CD4-positive, alpha-beta T cell (primary cell): ENCODE data around the gene TNRC6B. TPM values are rescaled to one million over a fixed set of nuclear protein-coding genes. Genes with fewer than 3 reads are reported as not detected.
"Not testable (repeated sequence)": the region's sequence is repeated elsewhere in the genome, so short reads cannot be mapped to it uniquely, and the experiment has no call there.

ENCODE experiments used
- ATAC-seq: fragments of 200-7000 bp; cut with Tn5 transposase; one replicate; pipeline ENCODE4 v1.10.0; 2022; ENCODE audit warnings: mild to moderate bottlenecking; ENCODE audit not compliant: poor library complexity
- CTCF ChIA-PET: fragments of 350-600 bp; sonication (Branson Sonifier 250); formaldehyde crosslinking; loops from one replicate; lab custom pipeline; 2021; ENCODE audit warnings: antibody characterized with exemption, inconsistent platforms; lab: Charles Lee
- POLR2A ChIA-PET: fragments of 350-600 bp; sonication (Branson Sonifier 250); formaldehyde crosslinking; loops from one replicate; lab custom pipeline; 2021; ENCODE audit warnings: antibody characterized with exemption, inconsistent platforms; lab: Charles Lee
- DNase-seq, 14 experiments: peaks; one replicate each; pipeline ENCODE4 v3.0.0-alpha.2; 2013 to 2020; ENCODE audit warnings: mixed read lengths in 2 of 14
- H3K27ac ChIP-seq, 2 donors: one replicate each; pipeline versions ENCODE4 v1.5.1 to v1.7.0; 2013; ENCODE audit warnings: low read length in 2 of 2, low read depth in 1 of 2, mild to moderate bottlenecking in 1 of 2
- H3K27me3 ChIP-seq, 2 experiments: 1 replicate in 1 of 2; 2 replicates in 1 of 2; pipeline versions ENCODE4 v1.6.1 to v1.7.0; 2013; ENCODE audit warnings: low read length in 2 of 2, control low read depth in 1 of 2, mild to moderate bottlenecking in 1 of 2, moderate library complexity in 1 of 2; ENCODE audit not compliant: insufficient read depth in 2 of 2, control insufficient read depth in 1 of 2
- H3K36me3 ChIP-seq: one replicate; pipeline ENCODE4 v1.6.1; 2013; ENCODE audit warnings: low read length, control low read depth; ENCODE audit not compliant: insufficient read depth
- H3K4me1 ChIP-seq: one replicate; pipeline ENCODE4 v1.6.1; 2013; ENCODE audit warnings: low read length, control low read depth; ENCODE audit not compliant: insufficient read depth
- H3K4me3 ChIP-seq: one replicate; pipeline ENCODE4 v1.5.1; 2013; ENCODE audit warnings: mild to moderate bottlenecking, low read length, moderate library complexity
- H3K9me3 ChIP-seq, 2 experiments: 1 replicate in 1 of 2; 2 replicates in 1 of 2; pipeline versions ENCODE4 v1.6.1 to v1.7.0; 2013; ENCODE audit warnings: low read length in 2 of 2, mild to moderate bottlenecking in 2 of 2, control low read depth in 1 of 2, moderate library complexity in 1 of 2; ENCODE audit not compliant: control insufficient read depth in 1 of 2, insufficient read depth in 1 of 2
- H3K27ac Mint-ChIP-seq: one replicate; pipeline ENCODE4 v1.8.0; 2020; ENCODE audit warnings: mixed read lengths
- H3K27me3 Mint-ChIP-seq: one replicate; pipeline ENCODE4 v1.8.0; 2021; ENCODE audit warnings: mixed read lengths
- H3K36me3 Mint-ChIP-seq: one replicate; pipeline ENCODE4 v1.8.0; 2021; ENCODE audit warnings: low read depth, mixed read lengths
- H3K4me1 Mint-ChIP-seq: one replicate; pipeline ENCODE4 v1.8.0; 2021; ENCODE audit warnings: low read depth, mixed read lengths
- H3K4me3 Mint-ChIP-seq: one replicate; pipeline ENCODE4 v1.8.0; 2020; ENCODE audit warnings: mild to moderate bottlenecking, mixed read lengths
- H3K9me3 Mint-ChIP-seq: one replicate; pipeline ENCODE4 v1.8.0; 2020; ENCODE audit warnings: mixed read lengths
- intact Hi-C, 2 experiments: fragments of 100-400 bp; cut with DNase I in 1 of 2; cut with micrococcal nuclease in 1 of 2; formaldehyde crosslinking; loops; one replicate each; pipeline versions ENCODE4 v1.15.1 to v1.9.0; 2023 to 2025; cut with DNase I, micrococcal nuclease
- total RNA-seq, 174 experiments: library from RNA in 2 of 174; stranded (reverse) in 2 of 174; gene quantifications; one replicate each; pipeline ENCODE4 v1.2.3 and lab custom pipeline; 2021 to 2026
- TF ChIP-seq, protein P1 (sequence below): fragments of 200-600 bp; IDR thresholded peaks from one replicate; pipeline ENCODE4 v1.8.0; 2022; ENCODE audit warnings: antibody characterized with exemption, mild to moderate bottlenecking

TNRC6B gene
- total RNA-seq, 2 experiments from 2014 or later = 110 to 111 TPM

DNA sequence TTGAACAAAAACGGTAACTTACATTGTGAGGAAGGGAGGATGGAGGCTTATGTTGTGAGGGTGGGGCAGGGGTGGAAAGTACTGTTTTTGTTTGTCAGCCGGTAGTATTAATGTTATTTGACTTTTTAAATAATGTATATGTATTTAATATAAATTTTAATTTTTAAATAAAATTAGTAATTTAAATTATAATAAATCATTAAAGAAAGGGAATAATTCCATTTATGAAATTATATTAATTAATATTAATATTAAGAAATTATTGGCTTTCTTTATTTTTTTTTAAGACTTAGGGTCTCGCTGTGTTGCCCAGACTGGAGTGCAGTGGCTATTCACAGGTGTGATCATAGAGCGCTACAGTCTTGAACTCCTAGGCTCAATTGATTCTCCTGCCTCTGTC is 24.0 kb upstream of the TNRC6B start:
- no peak for ATAC-seq

DNA sequence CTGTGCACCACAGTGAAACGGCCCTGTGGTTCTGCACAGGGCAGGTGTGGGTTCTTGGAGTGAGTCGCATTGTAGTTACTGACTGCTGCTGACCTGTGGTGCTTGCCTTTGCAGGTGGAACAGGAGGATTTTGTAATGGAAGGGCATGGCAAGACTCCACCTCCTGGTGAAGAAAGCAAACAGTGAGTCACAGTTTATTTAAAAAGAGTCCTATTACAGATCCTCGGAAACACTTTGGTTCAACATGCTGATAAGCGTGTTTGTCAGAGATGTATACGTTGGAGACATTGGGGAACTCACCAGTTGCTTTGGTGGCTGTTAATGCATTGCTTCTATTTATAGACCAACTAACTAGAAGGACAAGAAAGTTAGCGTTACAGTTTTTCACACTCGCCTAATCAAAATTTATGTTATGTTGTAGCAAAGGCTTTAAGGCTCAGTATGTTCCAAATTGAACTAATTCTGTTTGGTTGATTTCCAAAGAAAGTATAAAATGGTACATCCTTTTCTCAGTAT is 21.7 kb upstream of the TNRC6B start:
- DNase-seq (peak in 3 of 14 experiments; percentile 18 to 21 (median 20)), ATAC-seq (no peak)
- no peaks in the 10 kb centered on the region for H3K9me3 ChIP-seq
- H3K36me3 Mint-ChIP-seq = peaks cover 45% of the 10 kb centered on the region
- ChIA-PET CTCF (no interaction called here), POLR2A (no interaction called here)
- peak overlapping the region; percentile 70 for H3K27ac Mint-ChIP-seq
- H3K4me1 Mint-ChIP-seq = peaks cover 13% of the 10 kb centered on the region
- H3K27me3 Mint-ChIP-seq = no peaks in the 10 kb centered on the region
- TF ChIP-seq, protein P1, sequence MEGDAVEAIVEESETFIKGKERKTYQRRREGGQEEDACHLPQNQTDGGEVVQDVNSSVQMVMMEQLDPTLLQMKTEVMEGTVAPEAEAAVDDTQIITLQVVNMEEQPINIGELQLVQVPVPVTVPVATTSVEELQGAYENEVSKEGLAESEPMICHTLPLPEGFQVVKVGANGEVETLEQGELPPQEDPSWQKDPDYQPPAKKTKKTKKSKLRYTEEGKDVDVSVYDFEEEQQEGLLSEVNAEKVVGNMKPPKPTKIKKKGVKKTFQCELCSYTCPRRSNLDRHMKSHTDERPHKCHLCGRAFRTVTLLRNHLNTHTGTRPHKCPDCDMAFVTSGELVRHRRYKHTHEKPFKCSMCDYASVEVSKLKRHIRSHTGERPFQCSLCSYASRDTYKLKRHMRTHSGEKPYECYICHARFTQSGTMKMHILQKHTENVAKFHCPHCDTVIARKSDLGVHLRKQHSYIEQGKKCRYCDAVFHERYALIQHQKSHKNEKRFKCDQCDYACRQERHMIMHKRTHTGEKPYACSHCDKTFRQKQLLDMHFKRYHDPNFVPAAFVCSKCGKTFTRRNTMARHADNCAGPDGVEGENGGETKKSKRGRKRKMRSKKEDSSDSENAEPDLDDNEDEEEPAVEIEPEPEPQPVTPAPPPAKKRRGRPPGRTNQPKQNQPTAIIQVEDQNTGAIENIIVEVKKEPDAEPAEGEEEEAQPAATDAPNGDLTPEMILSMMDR = no peak
- H3K27ac ChIP-seq = no peak overlapping the region
- H3K4me3 ChIP-seq = no peak overlapping the region
- H3K4me1 ChIP-seq = no peaks in the 10 kb centered on the region
- no peaks in the 10 kb centered on the region for H3K9me3 Mint-ChIP-seq
- no peaks in the 10 kb centered on the region for H3K27me3 ChIP-seq
- intact Hi-C loops = no loop called here
- peaks cover 31% of the 10 kb centered on the region for H3K36me3 ChIP-seq
- H3K4me3 Mint-ChIP-seq = no peak overlapping the region

More for the DNA sequence above, 24.0 kb upstream of the TNRC6B start:
- no peak overlapping the region for H3K4me3 Mint-ChIP-seq
- TF ChIP-seq, protein P1 = no peak
- ChIA-PET POLR2A (interaction anchor here (1.2 kb wide), 1 partner anchor 8 kb away, joined by 3 read pairs; no protein-coding TSS in a partner anchor), CTCF (no interaction called here)
- no peaks in the 10 kb centered on the region for H3K27me3 ChIP-seq
- H3K27ac ChIP-seq = no peak overlapping the region
- peaks cover 24% of the 10 kb centered on the region for H3K4me1 Mint-ChIP-seq
- H3K4me3 ChIP-seq = no peak overlapping the region
- H3K36me3 Mint-ChIP-seq = peaks cover 49% of the 10 kb centered on the region
- H3K9me3 Mint-ChIP-seq = no peaks in the 10 kb centered on the region
- intact Hi-C loops = no loop called here
- H3K9me3 ChIP-seq = no peaks in the 10 kb centered on the region
- H3K4me1 ChIP-seq = no peaks in the 10 kb centered on the region
- H3K27ac Mint-ChIP-seq = no peak overlapping the region
- no peak for DNase-seq
- no peaks in the 10 kb centered on the region for H3K27me3 Mint-ChIP-seq
- H3K36me3 ChIP-seq = peaks cover 26% of the 10 kb centered on the region

DNA sequence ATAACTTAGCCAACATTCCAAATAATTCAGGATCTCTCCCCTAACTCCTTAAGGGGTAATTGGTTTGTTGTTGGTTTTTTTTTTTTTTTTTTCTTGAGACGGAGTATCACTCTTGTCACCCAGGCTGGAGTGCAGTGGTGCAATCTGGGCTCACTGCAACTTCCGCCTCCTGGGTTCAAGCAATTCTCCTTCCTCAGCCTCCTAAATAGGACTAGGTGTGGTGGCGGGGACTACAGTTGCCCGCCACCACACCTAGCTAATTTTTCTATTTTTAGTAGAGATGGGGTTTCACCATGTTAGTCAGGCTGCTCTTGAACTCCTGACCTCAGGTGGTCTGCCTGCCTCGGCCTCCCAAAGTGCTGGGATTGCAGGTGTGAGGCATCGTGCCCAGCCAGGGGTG is 21.0 kb upstream of the TNRC6B start:
- DNase-seq, H3K27ac Mint-ChIP-seq, H3K9me3 ChIP-seq, H3K27me3 Mint-ChIP-seq, CTCF ChIA-PET, H3K27ac ChIP-seq, ATAC-seq, H3K4me3 ChIP-seq, H3K9me3 Mint-ChIP-seq, intact Hi-C loops, POLR2A ChIA-PET, H3K4me3 Mint-ChIP-seq, H3K27me3 ChIP-seq, H3K4me1 ChIP-seq: not testable (repeated sequence)
- H3K36me3 ChIP-seq = peaks cover 31% of the 10 kb centered on the region
- H3K4me1 Mint-ChIP-seq = peaks cover 19% of the 10 kb centered on the region
- H3K36me3 Mint-ChIP-seq = peaks cover 51% of the 10 kb centered on the region
